ENCODE results near the gene PRF1.

PRF1 gene

GRCh38 chr10:70561070-70561469 lies 41.5 kb downstream of the PRF1 start:
- DNase-seq (ENCODE audit: low read depth, low spot score): no peak

GRCh38 chr10:70560511-70560941 lies 42.0 kb downstream of the PRF1 start:
- no peak for DNase-seq (ENCODE audit: low read depth, low spot score)

- no peak for DNase-seq (ENCODE audit: low read depth, low spot score)
These were observed 42.7 kb downstream of the PRF1 start for GRCh38 chr10:70559861-70560260.

- peak; percentile 42 for DNase-seq (ENCODE audit: low read depth, low spot score)
These were observed 43.4 kb downstream of the PRF1 start for GRCh38 chr10:70558871-70559810.

DNA sequence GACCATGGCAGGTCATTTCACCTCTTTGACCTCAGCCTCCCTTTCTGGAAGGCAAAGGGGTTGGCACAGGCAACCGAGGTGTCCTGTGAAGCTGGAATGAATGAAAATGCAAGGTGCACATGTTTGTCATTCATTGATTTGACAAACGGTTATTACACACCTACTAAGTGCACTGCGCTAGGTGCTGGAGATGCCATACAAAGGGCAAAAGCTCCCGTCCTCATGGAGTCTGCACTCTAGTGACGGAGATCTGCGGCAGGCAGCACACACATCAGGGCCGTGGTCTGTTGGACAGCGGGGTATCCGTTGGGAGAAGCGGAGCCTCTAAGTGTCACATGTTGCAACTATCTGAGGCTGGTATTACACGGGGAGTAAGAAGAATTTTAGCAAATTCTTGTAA lies 44.2 kb downstream of the PRF1 start:
- no peak for DNase-seq (ENCODE audit: low read depth, low spot score)

GRCh38 chr10:70557876-70558275 lies 44.7 kb downstream of the PRF1 start:
- DNase-seq (ENCODE audit: low read depth, low spot score): no peak

GRCh38 chr10:70557086-70557845 lies 45.3 kb downstream of the PRF1 start:
- no peak for DNase-seq (ENCODE audit: low read depth, low spot score)

- no peak for DNase-seq (ENCODE audit: low read depth, low spot score)
These were observed 47.2 kb downstream of the PRF1 start for GRCh38 chr10:70555371-70555770.

- no peak for DNase-seq (ENCODE audit: low read depth, low spot score)
These were observed 50.0 kb downstream of the PRF1 start for GRCh38 chr10:70552586-70552985.

DNA sequence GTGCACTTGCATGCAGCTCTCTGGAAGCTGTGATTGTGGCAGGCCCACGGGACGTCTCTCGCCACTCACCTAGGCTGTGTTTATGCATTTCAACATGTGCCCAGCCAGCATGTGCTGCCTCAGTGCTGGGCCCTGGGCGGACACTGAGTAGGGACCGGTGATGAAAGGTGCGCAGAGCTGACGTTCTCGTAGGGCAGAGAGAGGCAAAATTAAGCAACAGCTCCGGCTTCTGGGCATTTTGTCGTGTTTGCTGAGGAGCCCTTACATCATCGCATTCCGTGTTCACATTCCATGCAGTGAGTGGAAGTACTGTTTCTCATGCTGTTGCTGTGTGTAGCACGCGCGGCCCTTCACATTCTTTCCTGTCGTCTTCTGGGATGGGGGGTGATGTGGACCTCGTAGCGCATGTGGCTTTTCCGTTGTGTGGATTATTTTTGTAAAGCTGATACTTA lies 50.5 kb downstream of the PRF1 start:
- no peak for DNase-seq (ENCODE audit: low read depth, low spot score)

DNA sequence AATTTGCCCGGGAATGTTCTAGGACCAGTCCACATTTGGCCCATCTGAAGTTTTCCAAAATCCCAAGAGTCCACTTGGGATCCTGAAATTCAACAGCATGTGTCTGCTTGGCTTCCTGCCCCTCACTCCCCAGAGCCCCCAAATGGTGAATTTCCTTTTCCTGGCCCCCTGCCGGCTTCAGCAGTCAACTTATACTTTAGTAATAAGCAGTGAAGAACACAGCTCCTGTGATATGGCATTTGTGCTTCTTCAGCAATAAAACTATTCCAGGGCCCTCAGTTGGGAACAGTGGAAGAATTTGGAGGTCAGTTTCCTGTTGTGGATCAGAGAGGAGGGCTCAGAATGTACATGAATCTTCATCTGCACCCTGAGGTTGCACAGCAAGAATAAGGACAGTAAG lies 51.1 kb downstream of the PRF1 start:
- DNase-seq (ENCODE audit: low read depth, low spot score): no peak

- DNase-seq (ENCODE audit: low read depth, low spot score): no peak
These were observed 52.1 kb downstream of the PRF1 start for GRCh38 chr10:70550459-70550858.

GRCh38 chr10:70549962-70550458 lies 52.5 kb downstream of the PRF1 start:
- DNase-seq (ENCODE audit: low read depth, low spot score): peak; percentile 56

GRCh38 chr10:70549351-70549961 lies 53.1 kb downstream of the PRF1 start:
- no peak for DNase-seq (ENCODE audit: low read depth, low spot score)

Data from activated naive CD8-positive, alpha-beta T cell treated with anti-CD3 and anti-CD28 coated beads, Interleukin-2, amount 50 U/mL, for 16 hours (primary cell).